NB4 (cell line): ENCODE data around the gene CHRM2.

Experiments used
- DNase-seq: peaks from one replicate; pipeline ENCODE4 v3.0.0; 2010; ENCODE audit warnings: low read depth
- H3K4me3 ChIP-seq: one replicate; pipeline ENCODE4 v1.5.1; 2011; ENCODE audit warnings: mild to moderate bottlenecking, low read depth, low read length, moderate library complexity
- CTCF ChIP-seq: IDR thresholded peaks from one replicate; pipeline ENCODE4 v1.5.1; 2012; ENCODE audit warnings: low read depth, low read length
- MAX ChIP-seq: IDR thresholded peaks from 2 replicates; pipeline ENCODE4 v1.6.1; 2011; ENCODE audit warnings: low read depth, low read length
- MYC ChIP-seq: IDR thresholded peaks from 2 replicates; pipeline ENCODE4 v1.6.1; 2011; ENCODE audit warnings: low read depth, low read length
- POLR2A ChIP-seq: IDR thresholded peaks from 2 replicates; pipeline ENCODE4 v1.6.1; 2011; ENCODE audit warnings: mild to moderate bottlenecking; ENCODE audit not compliant: insufficient read length; ENCODE audit errors: extremely low read depth

CHRM2 gene

GRCh38 chr7:136923111-136923667, 54.7 kb downstream of the CHRM2 start:
- TF ChIP-seq POLR2A (no peak), MAX (no peak), CTCF (no peak), MYC (no peak)
- H3K4me3 ChIP-seq, result no peak overlapping the region
- DNase-seq, result no peak

DNA sequence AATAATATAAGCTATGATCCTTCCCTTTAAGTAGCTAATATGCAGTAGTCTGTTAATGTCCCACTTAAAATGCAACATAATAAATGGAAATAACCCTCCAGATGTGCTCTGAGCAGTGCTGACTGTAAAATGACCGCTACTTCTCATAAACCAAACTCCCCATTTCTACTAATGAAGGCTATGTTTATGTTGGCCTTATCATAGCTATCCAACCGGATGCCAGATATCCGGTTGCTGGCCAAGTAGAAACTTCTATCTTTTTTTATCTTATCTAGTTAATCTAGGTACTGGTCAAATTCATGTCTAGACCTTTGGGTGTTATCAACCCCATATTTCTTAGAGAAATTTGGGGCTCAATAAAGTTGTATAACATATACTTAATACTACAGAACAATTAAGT, 56.6 kb downstream of the CHRM2 start:
- no peak for TF ChIP-seq MAX
- TF ChIP-seq CTCF, result no peak
- no peak for TF ChIP-seq POLR2A
- no peak for TF ChIP-seq MYC
- DNase-seq, result no peak
- no peak overlapping the region for H3K4me3 ChIP-seq

DNA sequence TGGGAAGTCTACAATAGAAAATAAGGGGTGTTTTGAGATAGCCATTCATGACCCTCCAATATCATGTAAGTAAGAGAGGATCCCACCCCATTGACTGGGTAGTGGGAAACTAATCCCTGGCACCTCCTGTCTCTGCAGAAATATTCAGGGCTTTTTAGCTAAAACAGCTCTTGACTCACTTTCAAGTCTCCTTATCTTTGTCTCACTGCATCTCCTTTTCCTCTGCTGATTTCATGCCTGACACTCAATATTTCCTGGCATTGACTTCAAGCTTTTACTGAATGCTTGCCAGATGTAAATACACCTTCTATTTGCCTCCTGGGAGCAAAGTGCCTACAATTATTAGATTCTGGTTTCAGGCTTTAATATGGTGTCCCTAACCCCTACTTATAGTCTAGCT, 57.1 kb downstream of the CHRM2 start:
- TF ChIP-seq MAX, result no peak
- TF ChIP-seq POLR2A, result no peak
- no peak for TF ChIP-seq CTCF
- no peak for TF ChIP-seq MYC
- DNase-seq, result no peak
- no peak overlapping the region for H3K4me3 ChIP-seq

GRCh38 chr7:136931169-136931867, 62.9 kb downstream of the CHRM2 start:
- no peak for DNase-seq
- no peak overlapping the region for H3K4me3 ChIP-seq
- TF ChIP-seq MYC (no peak), CTCF (no peak), MAX (no peak), POLR2A (no peak)

DNA sequence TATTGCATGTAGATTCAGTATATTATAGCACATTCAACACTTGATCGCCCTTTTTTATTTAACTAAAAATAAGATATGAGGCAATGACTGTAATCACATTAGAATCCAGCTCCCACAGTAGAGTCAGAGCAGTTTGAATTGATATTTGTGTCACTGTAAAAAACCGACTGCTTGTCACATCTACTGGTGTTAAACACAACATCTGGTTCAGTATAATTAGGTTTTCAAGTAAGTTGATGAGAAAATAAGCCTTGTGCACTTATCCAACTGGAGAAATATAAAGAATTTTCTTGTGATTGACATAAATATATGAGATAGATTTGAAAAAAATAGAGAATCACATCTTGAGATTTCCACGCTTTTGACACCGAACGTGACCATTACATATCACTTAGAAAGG, 69.0 kb downstream of the CHRM2 start:
- H3K4me3 ChIP-seq, result no peak overlapping the region
- no peak for DNase-seq
- no peak for TF ChIP-seq CTCF
- TF ChIP-seq POLR2A, result no peak
- no peak for TF ChIP-seq MYC
- TF ChIP-seq MAX, result no peak
